GM19467 (cell line): ENCODE measurements around the gene OGDHL.
"Not testable (repeated sequence)": the region's sequence is repeated elsewhere in the genome, so short reads cannot be mapped to it uniquely, and the experiment has no call there.

ENCODE experiments used
- ATAC-seq: cut with Tn5 transposase; IDR thresholded peaks from one replicate; pipeline ENCODE4 v1.9.1; 2021; ENCODE audit warnings: mild to moderate bottlenecking, moderate library complexity; ENCODE audit not compliant: unreplicated experiment

OGDHL gene

GRCh38 chr10:49756641-49757040 lies 5.5 kb downstream of the OGDHL start:
- no peak for ATAC-seq

DNA sequence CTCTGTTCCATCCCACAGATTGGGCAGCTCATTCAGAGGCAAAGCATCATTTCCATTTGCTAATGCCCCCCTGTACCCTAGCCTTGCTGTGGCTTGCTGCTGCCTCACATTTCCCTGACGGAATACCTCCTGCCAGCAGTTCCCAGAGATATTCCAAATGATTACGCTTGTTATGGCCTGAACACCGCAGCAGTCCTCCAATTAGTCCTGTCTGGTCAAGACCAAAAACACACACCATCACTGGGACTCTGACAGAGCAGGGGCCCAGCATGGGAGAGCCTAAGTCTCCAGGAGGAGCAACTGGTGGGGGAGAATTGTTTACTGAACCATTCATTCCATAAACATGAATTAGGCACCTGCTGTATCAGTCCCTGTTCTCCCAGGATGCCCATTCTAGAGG lies 6.1 kb downstream of the OGDHL start:
- ATAC-seq, result no peak

DNA sequence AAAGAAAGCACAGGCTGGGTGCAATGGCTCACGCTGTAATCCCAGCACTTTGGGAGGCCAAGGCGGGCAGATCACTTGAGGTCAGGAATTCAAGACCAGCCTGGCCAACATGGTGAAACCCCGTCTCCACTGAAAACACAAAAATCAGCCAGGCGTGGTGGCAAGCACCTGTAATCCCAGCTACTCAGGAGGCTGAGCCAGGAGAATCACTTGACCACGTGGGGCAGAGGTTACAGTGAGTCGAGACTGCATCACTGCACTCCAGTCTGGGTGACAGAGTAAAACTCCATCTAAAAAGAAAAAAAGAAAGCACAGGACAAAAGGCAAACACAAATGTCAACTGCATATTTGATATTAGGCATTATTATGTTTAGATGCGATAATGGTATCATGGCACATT lies 7.2 kb downstream of the OGDHL start:
- not testable (repeated sequence) for ATAC-seq

- ATAC-seq, result no peak
Observed at GRCh38 chr10:49752584-49752983, 9.5 kb downstream of the OGDHL start.

DNA sequence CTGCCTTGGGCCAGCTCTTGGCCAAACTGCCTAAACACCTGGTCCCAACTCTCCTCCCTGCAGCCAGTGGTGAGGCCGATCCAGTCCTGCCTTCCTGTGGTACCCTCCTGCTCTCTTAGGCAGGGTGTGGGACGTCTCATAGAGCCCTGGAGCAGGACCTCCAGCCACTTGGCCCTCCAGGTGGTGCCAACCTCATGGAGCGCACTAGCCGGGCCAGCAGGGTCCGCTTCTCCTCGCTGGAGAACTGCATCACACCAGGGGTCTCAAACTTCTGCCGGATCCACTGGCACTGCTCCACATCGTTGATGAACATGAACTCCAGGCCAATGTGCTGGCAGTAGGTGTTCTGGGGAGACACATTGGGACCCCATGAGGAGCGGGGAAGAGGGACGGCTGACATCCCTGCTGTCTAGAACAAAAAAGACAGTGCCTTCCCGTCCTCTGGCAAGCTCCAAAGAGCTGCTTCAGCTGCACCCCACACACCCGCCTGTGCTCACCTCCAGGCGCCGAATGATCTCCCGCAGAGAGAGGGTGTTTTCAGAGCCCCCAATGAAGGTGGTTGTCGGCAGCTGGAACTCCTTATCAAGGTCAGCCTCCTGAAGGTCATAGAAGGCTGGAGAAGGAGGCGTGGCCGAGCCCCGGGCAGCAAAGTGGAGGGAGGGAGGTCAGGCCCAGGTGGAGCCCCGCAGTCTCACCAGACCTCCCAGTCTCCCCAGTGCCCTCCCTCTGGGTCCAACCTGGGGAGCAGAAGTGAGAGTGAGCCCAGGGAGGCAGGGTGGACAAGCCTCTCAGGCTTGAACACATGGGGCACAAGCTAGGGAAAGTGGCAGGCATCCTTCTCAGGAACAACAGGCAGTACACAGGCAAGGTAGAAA lies 10.2 kb downstream of the OGDHL start:
- no peak for ATAC-seq

DNA sequence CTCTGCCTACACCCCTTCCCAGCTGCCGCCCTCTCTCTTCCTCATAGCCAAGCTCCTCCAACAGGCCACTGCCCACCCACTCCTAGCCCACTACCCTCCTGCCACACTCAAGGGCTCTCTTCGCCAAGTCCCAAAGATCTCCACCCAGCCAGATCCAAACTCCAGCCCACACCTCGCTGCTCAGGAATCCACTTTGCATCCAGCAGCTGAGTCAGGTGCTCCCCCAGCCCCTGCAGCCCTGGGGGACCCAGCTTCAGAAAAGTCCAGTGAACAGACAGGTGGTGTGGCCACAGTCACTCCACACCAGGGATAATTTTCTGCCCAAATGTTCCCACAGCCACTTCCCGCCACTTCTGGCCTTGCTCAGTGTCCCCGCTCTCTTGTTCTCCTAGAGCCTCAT lies 10.9 kb downstream of the OGDHL start:
- ATAC-seq, result no peak

GRCh38 chr10:49750546-49750945 lies 11.6 kb downstream of the OGDHL start:
- ATAC-seq, result no peak

DNA sequence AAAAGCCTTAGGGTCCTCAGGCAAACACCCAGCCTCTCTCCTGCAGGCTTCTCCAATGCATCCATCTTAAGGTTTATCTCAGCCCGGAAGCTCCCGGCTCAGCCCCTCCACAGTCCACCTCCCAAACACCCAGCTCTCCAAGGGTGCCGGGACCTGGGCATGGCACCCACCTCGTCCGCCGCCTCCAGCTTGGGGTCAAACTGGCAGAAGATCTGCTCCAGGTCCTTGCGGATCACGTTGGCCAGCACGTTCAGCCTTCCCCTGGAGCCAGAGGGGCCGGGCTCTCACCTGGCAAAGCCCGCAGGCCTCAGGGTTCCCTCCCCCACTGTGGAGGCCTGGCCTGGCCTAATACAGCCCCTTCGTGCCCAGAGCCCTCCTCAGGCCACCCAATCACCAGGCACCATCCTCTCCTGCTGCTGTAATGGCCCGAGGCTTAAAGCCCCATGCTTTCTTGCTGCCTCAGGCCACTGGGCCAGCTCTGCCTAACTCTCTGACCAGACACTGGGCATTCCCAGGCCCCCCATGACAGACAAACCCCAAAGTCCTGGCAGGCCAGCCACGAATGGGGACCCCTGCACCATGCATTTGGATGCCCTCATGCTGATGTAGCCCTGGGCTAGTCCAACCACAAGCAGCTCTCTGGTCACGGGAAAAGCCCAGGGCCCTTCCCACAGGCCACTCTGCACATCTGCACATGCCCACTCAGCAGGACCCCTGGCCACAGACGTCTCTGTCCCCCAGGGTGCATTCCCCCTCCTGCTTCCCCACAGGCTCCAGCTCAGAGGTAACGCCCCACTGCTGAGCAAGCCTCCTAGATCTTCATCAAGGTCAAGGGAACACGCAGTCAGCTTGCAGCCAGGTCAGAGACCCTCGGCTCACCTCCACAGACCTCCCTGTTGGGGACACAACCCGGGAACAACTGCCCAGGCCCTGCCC lies 12.3 kb downstream of the OGDHL start:
- ATAC-seq, result no peak

DNA sequence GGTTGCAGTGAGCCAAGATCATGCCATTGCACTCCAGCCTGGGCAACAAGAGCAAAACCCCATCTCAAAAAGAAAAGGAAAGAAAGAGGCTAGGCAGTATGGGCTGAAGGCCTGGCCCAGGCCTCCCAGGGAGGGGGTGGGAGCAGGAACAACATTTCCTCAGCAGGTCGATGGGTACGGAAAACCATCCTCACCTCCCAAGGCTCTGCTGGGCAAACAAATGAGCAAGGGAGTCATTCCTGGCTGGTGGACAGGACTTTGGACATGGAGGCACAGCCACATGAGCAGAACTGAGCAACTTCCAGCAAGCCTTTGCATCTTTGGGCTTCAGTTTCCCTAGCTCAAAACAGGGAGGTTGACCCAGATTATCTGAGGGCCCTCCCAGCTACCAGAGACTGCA lies 13.0 kb downstream of the OGDHL start:
- ATAC-seq, result no peak

- no peak for ATAC-seq
Observed at GRCh38 chr10:49748006-49748405, 14.1 kb downstream of the OGDHL start.

- no peak for ATAC-seq
Observed at GRCh38 chr10:49747303-49747646, 14.8 kb downstream of the OGDHL start.

- ATAC-seq, result no peak
Observed at GRCh38 chr10:49746626-49747302, 15.4 kb downstream of the OGDHL start.

- no peak for ATAC-seq
Observed at GRCh38 chr10:49745756-49746155, 16.4 kb downstream of the OGDHL start.

GRCh38 chr10:49744924-49745605 lies 17.1 kb downstream of the OGDHL start:
- no peak for ATAC-seq

DNA sequence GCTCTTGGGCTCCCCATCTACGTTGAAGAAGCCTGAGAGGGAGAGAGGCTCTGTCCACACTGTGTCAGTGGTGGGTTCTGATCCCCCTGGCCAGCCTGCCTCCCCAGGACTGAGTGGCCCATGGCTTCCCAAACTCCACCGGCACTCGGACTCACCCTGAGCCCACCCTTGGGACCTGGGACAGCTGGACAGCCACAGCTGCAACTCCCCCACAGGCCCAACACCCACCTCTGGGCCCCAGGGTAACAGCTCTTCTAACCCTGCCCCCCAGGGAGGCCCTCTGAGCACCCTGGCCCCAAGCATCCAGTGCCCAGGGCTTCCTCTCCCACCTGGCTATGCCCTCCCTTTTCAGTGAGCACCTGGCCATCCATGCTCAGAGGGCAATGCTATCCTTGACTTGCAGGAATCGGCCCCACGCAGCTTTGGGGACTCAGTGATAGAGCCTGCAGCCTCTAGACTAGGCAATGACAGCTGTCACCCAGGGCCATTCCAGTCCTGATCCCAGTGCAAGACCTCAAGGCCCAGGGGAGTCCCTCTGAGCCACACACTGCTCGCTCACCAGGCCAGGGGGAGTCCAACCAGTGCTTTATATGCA lies 17.9 kb downstream of the OGDHL start:
- ATAC-seq, result no peak

- no peak for ATAC-seq
Observed at GRCh38 chr10:49743464-49744075, 18.6 kb downstream of the OGDHL start.

DNA sequence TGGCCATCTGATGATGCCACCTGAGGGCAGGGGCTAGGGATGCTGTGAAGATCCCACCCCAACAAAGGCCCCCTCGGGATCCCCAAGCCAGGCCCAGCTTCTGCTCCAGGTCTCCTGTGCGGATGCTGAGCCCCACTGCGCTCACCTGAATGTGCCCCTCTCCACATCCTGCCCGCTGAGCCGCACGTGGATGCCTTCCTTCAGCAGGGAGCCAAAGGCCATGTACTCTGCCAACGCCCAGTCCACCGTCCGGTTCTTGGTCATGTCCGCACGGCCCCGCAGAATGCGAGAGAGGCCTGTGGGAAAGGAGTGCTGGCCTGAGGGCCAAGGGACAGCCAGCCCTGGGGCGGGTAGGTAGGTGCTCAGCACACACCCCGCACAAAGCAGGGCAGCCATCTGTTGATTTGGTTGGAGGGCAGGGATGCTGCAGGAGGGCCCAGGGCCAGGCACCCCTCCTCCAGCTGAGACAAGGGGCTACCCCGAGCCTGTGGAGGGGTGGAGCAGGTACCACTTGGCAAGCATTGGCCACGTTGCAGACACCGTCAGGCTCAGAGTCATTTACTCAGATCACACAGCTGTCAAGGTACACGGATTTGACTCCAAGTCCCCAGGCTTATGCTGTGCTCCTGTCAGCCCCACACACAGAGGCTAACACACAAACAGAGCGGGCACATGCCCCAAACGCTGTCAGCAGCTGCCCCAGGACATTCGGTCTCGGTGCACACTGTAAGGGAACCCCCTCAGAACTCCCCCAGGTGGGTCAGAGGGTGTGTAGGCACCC lies 19.2 kb downstream of the OGDHL start:
- no peak for ATAC-seq

DNA sequence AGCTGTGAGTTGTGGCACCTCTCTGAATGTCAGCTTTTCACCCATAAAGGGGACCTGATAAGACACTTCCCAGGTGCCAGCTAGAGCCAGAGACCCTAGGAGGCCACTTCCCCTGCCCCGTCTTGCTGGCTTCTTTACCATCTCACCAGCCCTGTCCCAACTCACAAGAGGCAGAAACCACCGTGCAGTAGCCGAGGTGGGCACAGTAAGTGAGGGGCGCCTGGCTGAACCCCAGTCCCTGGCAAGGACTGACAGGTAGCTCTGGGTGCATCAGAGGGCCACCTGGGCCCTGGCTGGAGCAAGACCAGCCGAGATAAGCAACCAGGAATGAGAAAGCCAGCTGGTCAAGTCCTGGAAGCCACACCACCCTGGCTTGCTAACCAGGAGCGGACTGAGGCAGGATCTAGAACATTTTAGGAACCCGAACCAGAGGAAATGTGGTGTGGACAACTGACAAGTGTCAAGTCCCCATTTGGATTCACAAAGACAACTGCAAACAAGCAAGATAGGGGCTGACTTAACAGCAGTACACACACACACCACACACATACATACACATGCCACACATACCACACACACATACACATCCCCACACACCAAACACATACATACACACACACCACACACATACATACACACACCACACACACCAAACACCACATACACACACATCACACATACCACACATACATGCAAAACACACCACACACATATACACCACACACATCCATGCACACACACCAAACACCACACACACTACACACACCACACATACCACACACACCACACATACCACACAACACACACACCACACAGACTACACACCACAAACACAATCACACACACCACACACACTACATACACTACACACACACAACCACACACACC lies 20.8 kb downstream of the OGDHL start:
- no peak for ATAC-seq
